ENCODE results near the gene WDR4. TPM values are rescaled to one million over a fixed set of nuclear protein-coding genes. Genes with fewer than 3 reads are reported as not detected.

The WDR4 gene
- total and polyA plus RNA-seq, 2 donors: 5.3 to 11.8 TPM

DNA sequence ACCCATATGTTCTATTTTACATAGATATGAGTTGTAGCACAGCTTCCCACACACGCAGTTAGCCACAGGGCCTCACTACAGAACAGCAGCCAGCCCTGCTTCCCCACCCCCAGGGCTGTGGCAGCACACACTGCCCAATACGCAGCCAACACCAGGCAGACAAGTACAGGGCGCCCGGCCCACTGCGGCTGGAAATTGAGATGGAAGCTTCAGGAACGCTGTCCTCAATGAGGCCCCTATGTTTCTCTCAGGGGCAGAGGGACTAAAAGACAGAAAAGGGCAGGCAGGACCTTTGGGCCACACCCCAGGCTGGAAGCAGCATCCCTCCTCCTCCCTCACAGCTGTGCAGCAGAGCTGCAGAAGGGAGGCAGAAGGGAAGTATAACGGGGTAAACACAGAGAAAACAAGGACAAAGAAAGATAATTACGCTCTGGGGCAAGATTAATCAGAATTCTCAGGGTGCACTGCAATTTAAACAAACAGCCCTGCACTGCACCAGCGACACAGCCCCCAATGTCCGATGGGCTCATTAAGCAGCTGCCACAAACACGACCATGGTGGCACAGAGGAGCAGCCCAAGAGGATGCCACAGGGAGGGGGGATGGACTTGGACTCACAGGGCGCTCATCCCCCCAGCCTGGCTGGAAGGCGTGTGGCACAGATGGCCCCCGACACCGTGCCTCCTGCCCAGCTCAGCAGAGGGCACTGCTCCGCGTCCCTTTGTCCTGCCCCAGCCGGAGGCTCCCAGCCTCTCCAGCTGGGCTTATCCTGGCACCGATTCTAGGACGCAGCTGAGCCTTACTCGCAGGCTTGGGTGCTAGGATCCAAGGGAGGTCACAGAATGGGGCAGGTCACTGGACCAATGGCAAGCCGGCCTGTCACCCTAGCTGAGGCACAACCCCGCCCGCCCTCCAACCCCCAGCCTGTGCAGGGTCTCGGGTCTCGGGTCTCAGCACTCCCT lies 14.2 kb downstream of the WDR4 start:
- H3K4me3 ChIP-seq (ENCODE audit: low read length in 2 of 2): no peak overlapping the region
- no peak overlapping the region for H3K27ac ChIP-seq (ENCODE audit: low read depth in 1 of 2, low read length in 1 of 2)
- no peaks in the 10 kb centered on the region for H3K4me1 ChIP-seq (ENCODE audit: control insufficient read depth in 2 of 2, insufficient read depth in 2 of 2, low read length in 2 of 2)
- no peak for DNase-seq (ENCODE audit: low read depth in 6 of 9, low spot score in 9 of 9)
- H3K27me3 ChIP-seq (ENCODE audit: control insufficient read depth in 2 of 2, insufficient read depth in 1 of 2, low read length in 1 of 2): no peaks in the 10 kb centered on the region
- WGBS: 95% methylated on average over 26 of the region's 26 CpGs
- peaks cover 55 to 77% of the 10 kb centered on the region in 2 donors for H3K36me3 ChIP-seq (ENCODE audit: control insufficient read depth in 2 of 2, insufficient read depth in 2 of 2, low read length in 1 of 2)
- H3K9me3 ChIP-seq (ENCODE audit: control insufficient read depth in 2 of 2, insufficient read depth in 1 of 2, low read length in 1 of 2): peaks cover 0 to 5% of the 10 kb centered on the region in 2 donors

DNA sequence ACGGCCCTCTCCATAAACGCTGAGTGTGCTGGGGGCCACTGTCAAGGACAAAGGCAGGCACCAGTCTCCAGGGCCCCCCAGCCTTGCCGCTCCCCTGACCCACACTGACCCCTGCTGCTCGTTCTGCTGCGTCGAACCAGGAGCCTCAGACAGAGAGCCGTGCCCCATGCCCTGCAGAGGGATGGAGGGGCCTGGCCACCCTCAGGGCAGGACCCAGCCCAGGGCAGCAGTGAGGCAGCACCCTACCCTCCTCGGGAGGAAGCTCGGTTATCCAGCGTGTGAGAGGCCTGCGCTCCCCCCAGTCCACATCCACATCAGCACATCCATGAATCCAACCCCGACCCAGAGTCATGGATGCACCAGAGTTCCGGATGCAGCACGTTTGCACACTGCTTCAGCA lies 15.1 kb downstream of the WDR4 start:
- no peak overlapping the region for H3K27ac ChIP-seq (ENCODE audit: low read depth in 1 of 2, low read length in 1 of 2)
- 91% methylated on average over 14 of the region's 14 CpGs for WGBS
- no peak overlapping the region for H3K4me3 ChIP-seq (ENCODE audit: low read length in 2 of 2)
- H3K36me3 ChIP-seq (ENCODE audit: control insufficient read depth in 2 of 2, insufficient read depth in 2 of 2, low read length in 1 of 2): peaks cover 61 to 77% of the 10 kb centered on the region in 2 donors
- no peak for DNase-seq (ENCODE audit: low read depth in 6 of 9, low spot score in 9 of 9)
- H3K4me1 ChIP-seq (ENCODE audit: control insufficient read depth in 2 of 2, insufficient read depth in 2 of 2, low read length in 2 of 2): no peaks in the 10 kb centered on the region
- H3K9me3 ChIP-seq (ENCODE audit: control insufficient read depth in 2 of 2, insufficient read depth in 1 of 2, low read length in 1 of 2): peaks cover 0 to 5% of the 10 kb centered on the region in 2 donors
- no peaks in the 10 kb centered on the region for H3K27me3 ChIP-seq (ENCODE audit: control insufficient read depth in 2 of 2, insufficient read depth in 1 of 2, low read length in 1 of 2)

DNA sequence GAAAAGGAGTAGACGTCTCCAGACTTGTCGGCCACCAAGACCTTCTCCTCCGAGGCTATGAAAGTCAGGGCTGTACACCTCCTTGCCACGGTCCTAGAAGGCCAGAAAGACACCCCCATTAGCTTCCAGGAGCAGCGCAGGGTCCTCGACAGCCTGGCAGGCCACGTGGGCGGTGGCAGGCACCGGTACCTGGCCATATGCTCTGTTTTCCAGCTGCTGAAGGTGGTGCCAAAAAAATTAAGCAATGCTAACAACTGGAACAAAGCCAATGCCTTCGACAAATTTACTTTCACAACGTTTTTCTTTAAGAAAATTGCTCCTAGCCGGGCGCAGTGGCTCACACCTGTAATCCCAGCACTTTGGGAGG lies 15.9 kb downstream of the WDR4 start:
- H3K27me3 ChIP-seq (ENCODE audit: control insufficient read depth in 2 of 2, insufficient read depth in 1 of 2, low read length in 1 of 2): no peaks in the 10 kb centered on the region
- no peak overlapping the region for H3K4me3 ChIP-seq (ENCODE audit: low read length in 2 of 2)
- no peak for DNase-seq (ENCODE audit: low read depth in 6 of 9, low spot score in 9 of 9)

DNA sequence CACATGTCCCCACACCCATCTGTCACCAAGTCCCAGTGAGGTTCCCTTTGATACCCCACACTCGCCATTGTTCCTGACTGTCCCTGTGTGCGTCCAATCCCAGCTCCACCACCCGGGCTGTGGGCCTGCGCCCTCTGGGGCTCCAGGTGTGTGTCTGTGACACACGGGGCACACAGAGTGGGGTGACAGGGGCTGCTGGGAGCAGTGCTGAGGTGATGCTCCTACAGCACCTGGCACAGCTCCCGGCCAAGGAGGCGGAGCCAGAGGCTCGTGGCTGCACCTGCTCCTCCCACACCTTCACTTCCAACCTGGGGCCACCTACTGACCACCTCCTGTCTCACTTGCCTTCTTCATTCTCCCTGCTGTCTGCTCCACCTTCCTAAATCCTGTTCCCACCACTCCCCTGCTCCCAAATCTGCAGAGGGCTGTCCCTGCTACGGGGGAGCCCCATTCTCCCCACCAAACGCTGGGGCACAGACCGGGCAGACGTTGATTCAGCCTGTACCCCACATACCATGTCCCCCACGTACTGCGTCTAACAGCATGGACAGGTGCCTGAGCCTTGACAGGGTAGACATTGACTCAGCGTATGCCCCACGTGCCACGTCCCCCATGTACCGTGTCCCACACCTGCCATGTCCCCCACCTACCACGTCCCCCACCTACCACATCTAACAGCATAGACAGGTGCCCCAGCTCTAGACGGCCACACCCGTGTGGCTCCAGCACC lies 16.4 kb downstream of the WDR4 start:
- 98% methylated on average over 21 of the region's 21 CpGs for WGBS
- DNase-seq (ENCODE audit: low read depth in 6 of 9, low spot score in 9 of 9): no peak
- Histone ChIP-seq H3K27me3 (ENCODE audit: control insufficient read depth in 2 of 2, insufficient read depth in 1 of 2, low read length in 1 of 2) (no peaks in the 10 kb centered on the region), H3K27ac (ENCODE audit: low read depth in 1 of 2, low read length in 1 of 2) (no peak overlapping the region), H3K4me3 (ENCODE audit: low read length in 2 of 2) (no peak overlapping the region), H3K36me3 (ENCODE audit: control insufficient read depth in 2 of 2, insufficient read depth in 2 of 2, low read length in 1 of 2) (peaks cover 60 to 76% of the 10 kb centered on the region in 2 donors), H3K4me1 (ENCODE audit: control insufficient read depth in 2 of 2, insufficient read depth in 2 of 2, low read length in 2 of 2) (no peaks in the 10 kb centered on the region), H3K9me3 (ENCODE audit: control insufficient read depth in 2 of 2, insufficient read depth in 1 of 2, low read length in 1 of 2) (peaks cover 0 to 5% of the 10 kb centered on the region in 2 donors)

More for the DNA sequence above, 15.9 kb downstream of the WDR4 start:
- Histone ChIP-seq H3K9me3 (ENCODE audit: control insufficient read depth in 2 of 2, insufficient read depth in 1 of 2, low read length in 1 of 2) (peaks cover 0 to 5% of the 10 kb centered on the region in 2 donors), H3K27ac (ENCODE audit: low read depth in 1 of 2, low read length in 1 of 2) (no peak overlapping the region), H3K36me3 (ENCODE audit: control insufficient read depth in 2 of 2, insufficient read depth in 2 of 2, low read length in 1 of 2) (peaks cover 60 to 77% of the 10 kb centered on the region in 2 donors), H3K4me1 (ENCODE audit: control insufficient read depth in 2 of 2, insufficient read depth in 2 of 2, low read length in 2 of 2) (no peaks in the 10 kb centered on the region)
- WGBS: 87% methylated on average over 13 of the region's 13 CpGs

DNA sequence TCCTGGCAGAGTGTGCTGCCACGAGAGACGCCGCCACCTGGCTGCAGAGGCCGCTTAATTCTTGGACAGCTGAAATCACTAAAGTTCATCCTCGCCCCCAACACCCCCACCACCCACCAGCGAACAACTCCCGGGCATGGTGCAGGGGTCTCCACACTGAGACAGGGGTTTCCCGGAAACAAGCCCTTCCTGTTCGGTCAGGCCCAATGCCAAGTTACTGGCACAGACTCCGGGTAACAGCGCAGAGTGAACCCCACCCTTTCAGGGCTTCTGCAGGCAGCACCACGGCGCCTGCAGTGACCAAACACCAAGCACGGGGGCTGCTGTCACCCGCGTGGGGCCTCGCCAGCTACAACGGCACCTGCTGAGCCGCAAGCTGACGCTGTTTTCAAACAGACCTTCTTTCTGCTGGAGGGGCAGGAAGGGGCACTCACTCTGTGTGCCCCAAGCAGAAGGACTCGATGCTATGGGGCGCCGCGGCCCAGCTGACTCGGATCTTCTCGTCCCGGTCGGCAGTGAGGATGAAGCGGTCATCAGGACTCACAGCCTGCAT lies 17.4 kb downstream of the WDR4 start:
- Histone ChIP-seq H3K4me1 (ENCODE audit: control insufficient read depth in 2 of 2, insufficient read depth in 2 of 2, low read length in 2 of 2) (no peaks in the 10 kb centered on the region), H3K27me3 (ENCODE audit: control insufficient read depth in 2 of 2, insufficient read depth in 1 of 2, low read length in 1 of 2) (no peaks in the 10 kb centered on the region), H3K36me3 (ENCODE audit: control insufficient read depth in 2 of 2, insufficient read depth in 2 of 2, low read length in 1 of 2) (peaks cover 64 to 78% of the 10 kb centered on the region in 2 donors), H3K27ac (ENCODE audit: low read depth in 1 of 2, low read length in 1 of 2) (no peak overlapping the region), H3K4me3 (ENCODE audit: low read length in 2 of 2) (no peak overlapping the region), H3K9me3 (ENCODE audit: control insufficient read depth in 2 of 2, insufficient read depth in 1 of 2, low read length in 1 of 2) (peaks cover 0 to 5% of the 10 kb centered on the region in 2 donors)
- DNase-seq (ENCODE audit: low read depth in 6 of 9, low spot score in 9 of 9): no peak
- WGBS: 96% methylated on average over 29 of the region's 29 CpGs

DNA sequence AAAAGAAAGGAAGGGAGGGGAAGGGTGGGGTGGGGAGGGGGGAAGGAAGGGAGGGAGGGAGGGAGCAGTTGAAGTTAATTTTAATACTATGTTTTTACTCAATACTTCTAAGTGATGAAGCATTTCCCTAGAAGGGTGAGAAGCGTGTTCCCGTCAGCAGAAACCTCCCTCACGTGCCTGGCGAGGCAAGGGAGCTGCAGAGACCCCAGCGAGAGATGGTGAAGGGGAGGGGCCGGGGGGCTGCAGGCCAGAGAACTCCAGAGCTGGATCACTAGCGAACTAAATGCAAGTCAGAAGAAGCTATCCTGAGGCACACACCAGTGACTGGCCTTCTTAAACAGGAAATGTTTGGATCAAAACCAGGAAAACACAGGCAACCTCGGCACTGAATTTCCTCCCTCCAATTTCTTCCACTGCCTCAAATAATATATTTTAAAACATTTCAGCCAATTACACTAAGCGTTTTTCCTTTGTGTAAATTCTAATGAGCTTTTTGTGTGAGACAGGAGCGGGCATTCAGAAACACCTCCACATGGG lies 18.0 kb downstream of the WDR4 start:
- WGBS: 97% methylated on average over 10 of the region's 10 CpGs
- Histone ChIP-seq H3K4me3 (ENCODE audit: low read length in 2 of 2) (no peak overlapping the region), H3K27ac (ENCODE audit: low read depth in 1 of 2, low read length in 1 of 2) (no peak overlapping the region)

DNA sequence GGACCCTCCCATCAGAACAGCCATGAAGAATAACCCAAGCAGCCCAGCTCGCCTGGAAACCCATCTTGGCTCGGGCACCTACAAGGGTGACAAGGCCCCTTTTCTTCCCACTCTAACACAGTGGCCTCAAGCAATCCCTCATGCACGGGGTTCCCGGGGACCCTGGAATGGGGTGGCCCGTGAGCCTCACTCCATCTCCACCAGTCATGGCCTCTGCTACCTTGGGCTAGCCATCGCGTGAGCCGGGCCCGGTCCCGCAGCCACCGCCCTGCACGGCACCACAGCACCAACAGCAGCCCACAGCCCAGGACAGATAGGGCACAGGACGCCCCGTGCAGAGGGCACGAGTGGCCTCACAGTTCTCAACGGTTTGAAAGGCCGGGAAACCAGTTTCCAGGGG lies 19.0 kb downstream of the WDR4 start:
- Histone ChIP-seq H3K27ac (ENCODE audit: low read depth in 1 of 2, low read length in 1 of 2) (no peak overlapping the region), H3K27me3 (ENCODE audit: control insufficient read depth in 2 of 2, insufficient read depth in 1 of 2, low read length in 1 of 2) (no peaks in the 10 kb centered on the region), H3K4me1 (ENCODE audit: control insufficient read depth in 2 of 2, insufficient read depth in 2 of 2, low read length in 2 of 2) (no peaks in the 10 kb centered on the region), H3K4me3 (ENCODE audit: low read length in 2 of 2) (no peak overlapping the region), H3K36me3 (ENCODE audit: control insufficient read depth in 2 of 2, insufficient read depth in 2 of 2, low read length in 1 of 2) (peaks cover 72 to 85% of the 10 kb centered on the region in 2 donors), H3K9me3 (ENCODE audit: control insufficient read depth in 2 of 2, insufficient read depth in 1 of 2, low read length in 1 of 2) (no peaks in the 10 kb centered on the region)
- no peak for DNase-seq (ENCODE audit: low read depth in 6 of 9, low spot score in 9 of 9)
- 96% methylated on average over 17 of the region's 17 CpGs for WGBS

More for the DNA sequence above, 18.0 kb downstream of the WDR4 start:
- DNase-seq (ENCODE audit: low read depth in 6 of 9, low spot score in 9 of 9): no peak
- no peaks in the 10 kb centered on the region for H3K27me3 ChIP-seq (ENCODE audit: control insufficient read depth in 2 of 2, insufficient read depth in 1 of 2, low read length in 1 of 2)
- H3K36me3 ChIP-seq (ENCODE audit: control insufficient read depth in 2 of 2, insufficient read depth in 2 of 2, low read length in 1 of 2): peaks cover 65 to 80% of the 10 kb centered on the region in 2 donors
- no peaks in the 10 kb centered on the region for H3K4me1 ChIP-seq (ENCODE audit: control insufficient read depth in 2 of 2, insufficient read depth in 2 of 2, low read length in 2 of 2)
- H3K9me3 ChIP-seq (ENCODE audit: control insufficient read depth in 2 of 2, insufficient read depth in 1 of 2, low read length in 1 of 2): peaks cover 0 to 4% of the 10 kb centered on the region in 2 donors

DNA sequence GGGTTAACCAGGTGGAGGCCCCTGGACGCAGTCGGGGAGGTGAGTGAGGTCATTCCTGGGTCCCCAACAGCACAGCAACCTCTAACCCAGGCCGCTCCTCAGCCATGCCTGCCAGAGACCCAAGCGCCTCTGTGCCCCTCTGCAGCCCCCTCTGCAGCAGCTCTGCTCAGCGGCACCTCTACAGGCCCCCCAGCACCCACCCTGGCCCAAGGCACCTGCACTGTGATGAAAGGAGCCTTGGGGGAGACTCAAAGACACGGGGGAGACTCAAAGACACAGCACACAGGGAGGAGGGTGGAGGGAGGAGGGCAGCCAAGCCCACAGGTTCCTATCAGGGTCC lies 19.5 kb downstream of the WDR4 start:
- H3K27ac ChIP-seq (ENCODE audit: low read depth in 1 of 2, low read length in 1 of 2): no peak overlapping the region
- peaks cover 76 to 86% of the 10 kb centered on the region in 2 donors for H3K36me3 ChIP-seq (ENCODE audit: control insufficient read depth in 2 of 2, insufficient read depth in 2 of 2, low read length in 1 of 2)
- no peaks in the 10 kb centered on the region for H3K27me3 ChIP-seq (ENCODE audit: control insufficient read depth in 2 of 2, insufficient read depth in 1 of 2, low read length in 1 of 2)
- H3K4me3 ChIP-seq (ENCODE audit: low read length in 2 of 2): no peak overlapping the region
- WGBS: 98% methylated on average over 6 of the region's 6 CpGs
- no peaks in the 10 kb centered on the region for H3K4me1 ChIP-seq (ENCODE audit: control insufficient read depth in 2 of 2, insufficient read depth in 2 of 2, low read length in 2 of 2)
- no peak for DNase-seq (ENCODE audit: low read depth in 6 of 9, low spot score in 9 of 9)
- H3K9me3 ChIP-seq (ENCODE audit: control insufficient read depth in 2 of 2, insufficient read depth in 1 of 2, low read length in 1 of 2): no peaks in the 10 kb centered on the region
